Measurements from ENCODE around the gene DMXL2. TPM values are rescaled to one million over a fixed set of nuclear protein-coding genes. Genes with fewer than 3 reads are reported as not detected.
"Not testable (repeated sequence)": the region's sequence is repeated elsewhere in the genome, so short reads cannot be mapped to it uniquely, and the experiment has no call there.

DMXL2 gene
- total RNA-seq, 1 donor from 2014 or later, result 8.9 TPM

DNA sequence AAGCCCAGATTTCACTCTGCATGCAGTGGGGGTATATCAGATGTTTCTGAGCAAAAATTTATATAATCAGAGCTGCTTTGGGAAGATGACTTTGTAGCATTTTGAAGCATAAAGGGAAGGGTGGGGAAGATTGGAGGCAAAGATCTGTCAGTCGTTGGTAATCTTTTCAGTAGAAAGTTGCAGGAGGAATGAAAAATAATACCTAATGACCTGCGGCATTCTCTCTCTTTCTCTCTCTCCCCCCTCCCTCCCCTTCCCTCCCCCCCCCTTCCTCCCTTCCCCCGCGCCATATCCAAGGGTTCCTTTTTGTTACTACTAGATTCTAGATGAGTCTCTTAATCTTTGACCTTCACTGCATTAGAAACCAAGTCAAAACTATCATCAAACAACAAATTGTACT lies 1.5 kb upstream of the DMXL2 start:
- no peak for DNase-seq (ENCODE audit: low read depth in 2 of 2)

DNA sequence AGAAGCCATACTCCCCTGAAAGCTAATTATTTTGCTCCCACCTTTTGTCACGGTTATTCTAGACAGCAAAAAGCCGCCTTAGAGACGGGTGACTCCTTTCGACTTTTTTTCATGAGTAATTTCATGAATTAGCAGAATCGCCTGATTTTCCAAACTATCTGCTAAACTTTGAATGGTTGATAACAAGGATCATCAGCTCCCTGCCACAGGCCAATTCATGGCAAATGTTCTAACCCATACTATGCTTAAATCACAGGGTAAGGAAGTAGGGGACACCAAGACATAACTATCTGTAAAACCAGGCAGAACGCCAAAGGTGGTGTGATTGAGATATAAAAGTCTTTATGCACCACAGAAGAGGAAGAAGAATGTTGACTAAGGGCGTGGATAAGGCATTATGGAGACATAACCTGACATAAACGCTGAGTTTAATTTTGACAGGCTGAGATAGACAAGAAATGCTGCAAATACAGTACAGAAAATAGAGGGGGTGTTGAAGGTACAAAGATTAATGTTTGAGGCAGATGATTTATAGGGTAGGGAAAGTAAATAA lies 891 bp upstream of the DMXL2 start:
- DNase-seq (ENCODE audit: low read depth in 2 of 2), result no peak

DNA sequence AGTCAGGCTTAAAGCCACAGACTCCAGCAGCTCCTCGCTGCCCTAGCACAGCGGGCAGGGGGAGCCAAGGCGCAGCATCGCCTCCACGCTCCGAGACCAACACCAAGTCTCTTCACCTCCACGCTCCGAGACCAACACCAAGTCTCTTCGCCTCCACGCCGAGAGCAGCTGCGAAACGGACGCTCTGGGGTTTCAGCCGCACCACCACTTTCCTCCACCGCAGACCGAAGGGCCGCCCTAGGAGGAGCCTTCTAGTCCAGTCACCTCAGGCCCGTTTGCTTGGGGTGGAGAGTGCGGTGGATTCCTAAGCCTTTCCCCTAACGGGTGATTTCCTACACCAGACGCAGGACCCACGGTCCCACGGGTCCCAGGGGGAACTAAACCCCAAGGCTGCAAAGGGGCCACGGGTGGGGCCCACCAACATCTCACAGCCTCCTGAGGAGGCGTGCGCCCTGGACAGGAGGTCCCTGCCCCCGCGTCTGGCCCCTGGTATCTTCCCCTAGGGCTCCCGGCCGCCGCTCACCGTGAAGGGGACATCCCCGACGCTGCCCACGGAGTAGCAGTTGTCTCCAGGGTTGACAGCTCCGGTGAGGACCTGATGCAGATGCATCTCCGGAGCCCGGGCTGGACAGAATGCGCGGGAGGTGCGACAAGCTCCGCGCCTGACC lies 501 bp downstream of the DMXL2 start:
- peak in 1 of 2 donors; percentile 46 for DNase-seq (ENCODE audit: low read depth in 2 of 2)

DNA sequence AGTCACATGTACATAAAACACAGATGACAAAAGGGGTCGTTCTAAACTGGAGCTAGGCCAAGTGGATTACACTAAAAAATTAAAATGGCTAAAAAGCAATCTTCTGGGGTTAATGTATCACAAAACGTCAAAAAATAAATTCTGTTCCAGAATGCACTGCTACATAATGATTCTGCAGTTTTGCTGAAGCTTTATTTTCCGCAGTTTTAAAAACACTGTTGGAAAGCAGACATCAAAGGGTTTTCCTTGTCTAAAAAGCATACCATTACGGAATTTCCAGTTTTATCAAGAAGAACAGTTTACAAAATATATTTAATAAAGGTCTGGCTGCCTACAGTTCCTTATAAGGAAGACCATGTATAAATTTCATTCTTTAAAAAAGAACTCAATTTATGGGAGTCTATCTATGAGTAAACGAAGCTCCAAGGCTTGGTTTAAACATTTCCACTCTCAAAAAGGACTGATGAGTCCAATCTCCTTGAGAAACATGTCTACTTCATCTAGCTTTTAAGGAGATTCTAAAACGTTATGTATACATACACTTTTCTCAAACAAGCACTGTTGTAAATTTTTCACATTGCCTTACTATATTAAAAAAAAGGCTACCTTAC lies 1.3 kb downstream of the DMXL2 start:
- DNase-seq (ENCODE audit: low read depth in 2 of 2), result no peak

DNA sequence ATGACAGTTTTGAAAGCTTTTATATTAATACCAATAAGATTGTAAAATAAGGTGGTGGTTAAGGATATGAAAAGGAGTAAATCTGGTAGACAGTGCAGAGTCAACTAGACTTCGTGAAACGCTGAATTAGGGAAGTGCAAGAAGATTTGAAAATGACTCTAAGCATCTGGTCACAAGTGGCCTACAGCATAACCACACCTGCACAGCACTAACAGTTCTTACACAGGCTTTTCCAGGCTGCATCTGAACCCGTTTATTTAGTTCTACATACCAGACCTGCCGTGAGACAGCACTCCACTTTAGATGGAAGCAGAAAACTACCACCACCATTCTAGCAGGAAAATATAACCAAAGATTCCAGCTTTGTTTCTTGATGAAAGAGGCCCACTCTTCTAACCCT lies 1.9 kb downstream of the DMXL2 start:
- DNase-seq (ENCODE audit: low read depth in 2 of 2), result no peak

DNA sequence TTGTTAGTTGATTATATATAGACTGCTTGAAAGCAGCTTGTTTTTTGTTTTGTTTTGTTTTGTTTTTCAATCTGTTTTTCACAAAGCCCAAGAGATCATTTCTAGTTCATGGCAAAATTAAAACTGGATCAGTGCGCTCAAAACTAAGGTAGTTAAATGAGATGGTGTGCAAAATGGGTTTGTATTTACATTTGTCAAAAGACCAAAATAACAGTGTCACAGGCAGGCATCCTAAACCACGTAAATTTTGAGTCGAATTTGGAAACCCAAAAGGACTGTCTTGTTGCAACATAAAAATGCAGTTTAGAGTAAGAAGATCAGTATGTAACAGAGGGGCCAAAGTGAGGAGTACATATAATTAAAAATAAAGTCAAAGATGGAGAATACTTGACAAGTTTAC lies 2.4 kb downstream of the DMXL2 start:
- no peak for DNase-seq (ENCODE audit: low read depth in 2 of 2)

DNA sequence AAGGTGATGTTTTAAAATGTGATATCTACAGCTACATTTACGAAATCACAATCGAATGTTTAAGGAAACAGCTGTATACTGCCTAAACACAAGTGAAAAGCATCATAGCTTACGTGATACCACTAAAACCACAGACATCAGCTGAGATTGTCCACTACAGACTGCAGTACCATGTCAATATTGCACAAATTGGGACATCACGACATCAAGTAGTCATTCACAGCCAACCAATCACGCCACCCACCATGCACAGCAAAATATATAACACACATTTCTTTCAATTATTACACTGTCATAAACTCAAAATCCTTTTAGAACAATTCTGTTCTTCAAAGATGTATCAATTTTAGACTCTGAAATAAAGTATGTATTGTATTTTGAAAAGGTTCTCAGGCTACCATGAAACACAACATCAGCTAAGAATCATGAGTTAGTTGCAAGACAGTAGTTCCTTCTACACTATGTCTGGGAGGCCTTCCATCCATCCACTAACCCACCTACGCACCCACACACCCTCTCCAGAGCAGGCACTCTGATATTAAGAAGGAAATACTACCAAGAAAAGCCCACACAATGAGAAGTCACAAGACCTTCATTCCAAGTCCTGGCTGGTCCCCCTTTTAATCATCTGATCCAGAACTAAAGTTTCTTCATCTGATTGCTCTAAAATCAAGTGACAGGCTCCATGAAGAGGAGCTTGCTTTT lies 3.1 kb downstream of the DMXL2 start:
- no peak for DNase-seq (ENCODE audit: low read depth in 2 of 2)

DNA sequence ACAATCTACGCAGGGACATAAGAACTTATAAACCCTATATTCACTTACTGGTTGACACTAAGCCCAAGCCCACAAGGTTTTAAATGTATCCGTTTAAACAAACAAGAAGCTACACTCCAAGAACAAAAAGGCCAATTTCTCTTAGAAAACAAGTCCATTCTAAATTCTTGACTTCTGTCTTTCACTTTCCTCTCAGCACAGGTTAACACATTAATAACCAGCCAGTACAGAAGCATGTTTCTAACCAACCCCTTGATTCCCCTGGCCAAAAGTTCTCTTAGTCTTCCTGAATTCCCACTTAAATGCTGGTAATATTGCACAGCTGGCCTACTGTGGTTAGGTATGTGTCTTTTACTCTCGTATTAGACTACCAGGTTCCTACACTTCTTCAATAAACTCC lies 4.7 kb downstream of the DMXL2 start:
- DNase-seq (ENCODE audit: low read depth in 2 of 2), result no peak

DNA sequence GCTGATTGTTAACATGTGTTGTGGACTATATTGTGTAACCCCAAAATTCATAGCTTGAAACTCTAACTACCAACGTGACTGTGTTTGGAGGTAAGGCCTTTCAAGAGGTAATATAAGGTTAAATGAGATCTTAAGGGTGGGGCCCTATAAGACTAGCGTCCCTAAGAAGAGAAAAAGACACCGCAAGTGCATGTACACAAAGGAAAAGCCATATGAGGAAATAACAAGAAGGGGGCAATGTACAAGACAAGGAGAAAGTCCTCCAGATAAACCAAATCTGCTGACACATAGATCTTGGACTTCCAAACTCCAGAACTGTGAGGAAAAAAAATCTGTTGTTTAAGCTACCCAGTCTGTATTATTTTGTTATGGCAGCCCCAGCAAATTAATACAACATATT lies 8.6 kb downstream of the DMXL2 start:
- DNase-seq (ENCODE audit: low read depth in 2 of 2), result no peak

DNA sequence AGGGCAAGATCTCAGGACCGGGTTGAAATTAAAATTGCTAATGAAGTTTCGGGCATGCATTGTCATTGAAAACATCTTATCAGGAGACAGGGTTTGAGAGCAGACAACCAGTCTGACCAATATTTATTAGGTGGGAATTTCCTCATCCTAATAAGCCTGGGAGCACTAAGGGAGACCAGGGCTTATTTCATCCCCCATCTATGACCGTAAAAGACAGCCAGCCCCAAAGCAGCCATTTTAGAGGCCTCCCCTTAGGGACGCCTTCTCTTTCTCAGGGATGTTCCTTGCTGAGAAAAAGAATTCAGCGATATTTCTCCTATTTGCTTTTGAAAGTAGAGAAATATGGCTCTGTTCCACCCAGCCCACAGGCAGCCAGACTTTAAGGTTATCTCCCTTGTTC lies 9.9 kb downstream of the DMXL2 start:
- not testable (repeated sequence) for DNase-seq (ENCODE audit: low read depth in 2 of 2)

DNA sequence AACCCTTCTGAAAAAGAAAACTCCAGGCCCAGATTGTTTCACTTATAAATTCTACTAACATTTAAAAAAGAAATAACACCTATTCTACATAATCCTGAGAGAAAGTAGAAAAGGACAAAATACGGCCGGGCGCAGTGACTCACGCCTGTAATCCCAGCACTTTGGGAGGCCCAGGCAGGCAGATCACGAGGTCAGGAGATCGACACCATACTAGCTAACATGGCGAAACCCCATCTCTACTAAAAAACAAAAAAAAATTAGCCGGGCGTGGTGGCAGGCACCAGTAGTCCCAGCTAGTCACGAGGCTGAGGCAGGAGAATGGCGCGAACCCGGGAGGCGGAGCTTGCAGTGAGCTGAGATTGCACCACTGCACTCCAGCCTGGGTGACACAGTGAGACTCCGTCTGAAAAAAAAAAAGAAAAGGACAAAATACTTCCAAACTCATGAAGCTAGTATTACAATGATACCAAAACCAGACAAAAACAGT lies 19.1 kb downstream of the DMXL2 start:
- DNase-seq (ENCODE audit: low read depth in 2 of 2), result not testable (repeated sequence)

DNA sequence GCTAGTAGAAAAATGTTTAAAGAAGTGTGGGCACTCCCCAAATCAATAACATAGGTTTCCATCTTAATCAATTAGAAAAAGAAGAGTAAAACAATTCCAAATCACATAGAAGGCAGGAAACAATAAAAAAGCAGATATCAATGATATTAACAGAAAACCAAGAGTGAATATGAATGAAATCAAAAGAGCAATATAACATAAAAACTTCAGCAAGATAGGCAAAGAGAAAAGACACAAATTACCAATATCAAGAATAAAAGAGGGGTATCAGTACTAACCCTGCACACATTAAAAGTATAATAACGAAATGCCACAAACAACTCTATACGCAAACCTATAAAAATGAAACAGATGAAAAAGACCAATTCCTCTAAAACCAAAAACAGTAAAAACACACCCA lies 19.6 kb downstream of the DMXL2 start:
- DNase-seq (ENCODE audit: low read depth in 2 of 2), result no peak

DNA sequence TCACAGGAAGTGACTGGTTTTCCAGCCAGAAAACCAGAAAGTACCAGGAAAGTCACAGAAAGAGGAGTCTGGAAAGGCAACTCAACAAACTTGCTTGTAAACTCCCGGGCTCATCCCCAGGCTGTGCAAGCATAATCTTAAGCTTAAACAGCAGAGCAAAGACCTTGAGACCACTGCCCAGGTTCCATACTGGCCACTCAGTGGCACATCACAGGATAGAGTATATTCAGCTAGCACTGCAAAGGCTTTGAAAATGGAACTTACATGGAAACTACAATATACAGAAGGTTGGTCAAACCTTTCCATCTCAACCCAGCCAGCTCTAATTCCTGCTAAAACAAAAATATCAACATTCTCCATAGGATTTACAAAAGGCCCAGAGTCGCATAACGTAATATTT lies 20.1 kb downstream of the DMXL2 start:
- DNase-seq (ENCODE audit: low read depth in 2 of 2), result no peak

DNA sequence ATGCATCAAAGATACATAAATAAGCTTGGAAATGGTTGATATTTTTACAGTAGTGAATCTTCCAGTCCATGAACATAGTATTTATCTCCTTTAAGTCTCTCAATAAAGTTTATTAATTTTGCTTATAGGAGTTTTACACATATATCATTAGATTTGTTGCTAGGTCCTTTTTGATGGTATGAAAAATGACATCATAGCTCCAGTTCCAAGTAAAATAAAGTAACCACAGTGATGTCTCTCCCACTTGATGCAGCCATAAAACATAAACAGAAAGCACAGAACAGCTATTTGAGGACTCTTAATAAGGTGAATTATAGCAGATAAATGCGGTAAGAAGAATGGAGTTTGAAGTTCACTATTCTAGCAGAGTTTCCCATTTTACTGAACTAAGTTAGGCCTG lies 20.8 kb downstream of the DMXL2 start:
- DNase-seq (ENCODE audit: low read depth in 2 of 2), result no peak

DNA sequence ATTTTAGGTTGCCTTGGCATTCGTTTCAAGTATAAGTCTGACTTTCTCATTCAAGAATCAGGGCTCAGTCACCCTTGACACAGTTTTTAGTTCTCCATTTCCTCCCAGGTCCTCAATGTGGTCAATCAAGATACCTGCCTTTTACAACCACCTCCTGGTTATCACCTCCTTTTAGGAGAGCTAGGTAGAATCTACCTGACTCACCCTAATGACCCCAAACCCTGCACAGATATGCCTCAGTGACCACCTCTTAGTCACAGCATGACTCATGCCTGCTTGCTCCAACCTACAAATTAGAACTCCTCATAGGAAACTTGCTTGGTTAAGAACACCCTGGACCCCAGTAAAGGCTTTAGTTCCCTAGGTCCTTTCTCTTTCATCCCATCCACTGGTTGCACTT lies 22.5 kb downstream of the DMXL2 start:
- no peak for DNase-seq (ENCODE audit: low read depth in 2 of 2)

DNA sequence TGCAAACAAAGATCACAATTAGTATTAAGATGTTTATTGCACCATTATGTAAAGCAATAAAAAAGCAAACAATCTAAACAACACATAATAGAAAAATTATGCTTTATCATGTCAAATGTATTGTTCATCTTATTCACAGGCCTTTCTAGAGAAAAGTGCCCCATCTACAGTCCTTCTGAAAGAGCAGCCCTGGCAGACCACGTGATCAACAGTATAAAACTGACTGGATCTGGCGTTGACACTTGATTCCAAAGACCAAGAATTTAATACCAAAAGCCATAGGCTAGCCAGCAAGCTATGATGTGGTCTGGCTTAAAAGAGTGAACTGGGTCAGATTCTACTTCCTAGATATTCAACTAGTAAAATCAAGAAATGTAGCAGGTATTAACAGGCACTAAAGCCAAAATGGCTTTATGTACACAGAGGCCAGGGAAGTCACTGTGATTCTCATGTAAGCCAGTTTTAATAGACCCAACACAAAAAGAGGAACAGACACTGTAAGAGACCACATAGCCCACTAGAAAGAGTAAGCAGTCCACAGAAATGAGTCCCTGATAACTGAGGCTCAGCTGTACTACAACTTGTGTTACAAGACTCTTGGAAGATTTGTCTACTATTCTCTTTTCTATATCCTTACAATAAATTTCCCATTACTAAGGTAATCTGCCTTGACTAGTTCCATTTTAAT lies 32.5 kb downstream of the DMXL2 start:
- no peak for DNase-seq (ENCODE audit: low read depth in 2 of 2)

DNA sequence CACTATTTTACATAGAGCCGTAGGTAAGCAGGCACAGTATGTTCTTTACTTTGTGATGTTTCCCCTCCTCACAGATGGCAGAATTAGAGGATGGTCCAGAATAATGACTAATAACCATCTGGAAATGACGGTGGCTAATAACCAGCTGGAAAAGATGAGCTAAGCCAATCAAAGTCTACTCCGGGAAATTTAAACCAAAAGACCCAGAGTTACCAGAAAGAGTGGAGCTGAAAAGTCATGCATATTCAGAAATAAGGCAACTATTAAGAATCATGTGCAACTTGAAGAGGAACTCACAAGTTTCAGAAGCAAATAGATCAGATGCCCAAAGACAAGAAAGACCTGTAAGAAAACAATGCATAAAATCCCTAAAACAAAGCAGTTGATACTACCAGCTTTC lies 33.6 kb downstream of the DMXL2 start:
- DNase-seq (ENCODE audit: low read depth in 2 of 2), result no peak

DNA sequence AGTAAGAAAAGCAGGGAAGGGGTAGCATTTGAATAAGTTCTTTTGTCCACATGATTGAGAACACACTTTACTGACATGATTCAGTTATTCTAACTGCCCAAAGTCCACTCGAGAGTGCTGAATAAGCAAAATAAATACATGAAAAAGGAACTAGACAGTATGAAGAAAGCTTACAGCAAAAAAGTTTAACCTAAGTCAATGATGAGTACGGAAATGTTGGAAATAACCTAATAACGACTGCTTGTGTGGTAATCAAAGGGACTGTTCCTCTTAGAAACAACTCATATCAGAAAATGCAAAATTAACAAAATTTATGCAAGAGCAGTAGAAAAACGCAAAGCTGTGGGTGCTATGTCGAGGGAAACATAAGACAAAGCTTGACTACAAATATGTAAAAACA lies 36.6 kb downstream of the DMXL2 start:
- DNase-seq (ENCODE audit: low read depth in 2 of 2), result no peak

DNA sequence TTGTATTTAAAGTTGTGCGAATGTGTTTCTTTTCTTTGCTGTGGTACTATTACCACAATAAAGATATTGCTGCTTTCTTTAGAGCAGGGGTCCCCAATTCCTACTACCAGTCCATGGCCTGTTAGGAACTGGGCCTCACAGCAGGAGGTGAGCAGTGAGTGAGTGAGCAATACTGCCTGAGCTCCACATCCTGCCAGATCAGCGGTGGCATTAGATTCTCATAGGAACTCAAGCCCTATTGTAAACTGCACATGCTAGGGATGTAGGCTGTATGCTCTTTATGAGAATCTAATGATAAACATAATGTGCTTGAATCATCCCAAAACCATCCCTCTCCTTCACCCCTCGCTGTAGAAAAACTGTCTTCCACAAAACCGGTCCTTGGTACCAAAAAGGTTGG lies 41.6 kb downstream of the DMXL2 start:
- no peak for DNase-seq (ENCODE audit: low read depth in 2 of 2)

DNA sequence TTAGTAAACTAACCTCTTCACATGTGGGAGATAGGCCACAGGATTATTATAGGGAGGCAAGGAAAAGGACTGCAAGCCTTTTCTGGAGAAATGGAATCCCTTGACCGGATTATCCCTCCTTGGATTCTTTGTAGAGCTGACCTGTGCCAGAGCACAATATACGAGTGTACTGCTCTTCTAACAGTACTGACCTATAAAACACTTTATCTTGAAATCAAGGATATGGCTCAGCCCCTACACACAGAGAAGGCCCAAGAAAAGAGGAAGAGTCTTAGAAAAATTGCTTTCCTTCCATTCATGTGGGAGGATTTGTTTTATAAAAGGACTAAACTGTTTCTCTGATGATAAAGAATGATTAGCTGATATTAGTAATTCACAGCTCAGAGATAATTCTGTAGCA lies 42.2 kb downstream of the DMXL2 start:
- no peak for DNase-seq (ENCODE audit: low read depth in 2 of 2)

DNA sequence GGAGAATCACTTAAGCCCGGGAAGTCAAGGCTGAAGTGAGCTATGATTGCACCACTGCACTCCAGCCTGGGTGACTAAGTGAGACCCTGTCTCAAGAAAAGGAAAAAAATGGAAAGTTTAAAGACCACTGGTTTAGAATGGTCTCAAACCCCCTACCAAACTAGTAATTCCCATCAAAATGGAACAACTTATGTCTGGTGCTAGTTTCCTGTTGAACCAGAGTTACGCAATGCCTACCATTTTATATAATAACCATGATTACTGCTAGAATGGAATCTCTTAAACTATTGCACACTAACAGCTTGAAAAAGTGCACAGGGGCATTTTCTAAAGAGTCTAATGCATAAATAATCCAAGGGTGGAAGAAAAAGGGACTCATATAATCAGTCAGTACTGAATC lies 43.6 kb downstream of the DMXL2 start:
- no peak for DNase-seq (ENCODE audit: low read depth in 2 of 2)
